ENCODE data around the gene DPP10.

DPP10 gene

DNA sequence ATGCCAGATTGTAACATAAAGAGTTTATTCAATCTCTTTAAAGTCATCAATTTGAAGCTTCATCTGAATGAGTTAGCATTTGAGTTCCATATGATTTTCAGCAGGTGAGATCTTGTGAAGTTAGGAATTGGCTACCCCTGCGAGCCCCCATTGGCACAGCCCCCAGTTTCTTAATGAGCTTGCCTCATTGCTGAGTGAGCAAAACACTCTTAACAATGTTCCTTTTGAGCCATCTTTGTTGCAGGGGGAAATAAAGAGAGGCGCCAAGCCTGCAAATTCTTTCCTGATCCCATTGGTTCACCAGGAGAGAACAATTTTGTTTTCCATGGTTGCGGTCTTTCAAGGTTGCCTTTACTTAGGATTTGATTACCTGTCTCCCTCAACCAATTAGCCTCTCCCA lies 18.7 kb downstream of the DPP10 start:
- TF ChIP-seq, protein P1, sequence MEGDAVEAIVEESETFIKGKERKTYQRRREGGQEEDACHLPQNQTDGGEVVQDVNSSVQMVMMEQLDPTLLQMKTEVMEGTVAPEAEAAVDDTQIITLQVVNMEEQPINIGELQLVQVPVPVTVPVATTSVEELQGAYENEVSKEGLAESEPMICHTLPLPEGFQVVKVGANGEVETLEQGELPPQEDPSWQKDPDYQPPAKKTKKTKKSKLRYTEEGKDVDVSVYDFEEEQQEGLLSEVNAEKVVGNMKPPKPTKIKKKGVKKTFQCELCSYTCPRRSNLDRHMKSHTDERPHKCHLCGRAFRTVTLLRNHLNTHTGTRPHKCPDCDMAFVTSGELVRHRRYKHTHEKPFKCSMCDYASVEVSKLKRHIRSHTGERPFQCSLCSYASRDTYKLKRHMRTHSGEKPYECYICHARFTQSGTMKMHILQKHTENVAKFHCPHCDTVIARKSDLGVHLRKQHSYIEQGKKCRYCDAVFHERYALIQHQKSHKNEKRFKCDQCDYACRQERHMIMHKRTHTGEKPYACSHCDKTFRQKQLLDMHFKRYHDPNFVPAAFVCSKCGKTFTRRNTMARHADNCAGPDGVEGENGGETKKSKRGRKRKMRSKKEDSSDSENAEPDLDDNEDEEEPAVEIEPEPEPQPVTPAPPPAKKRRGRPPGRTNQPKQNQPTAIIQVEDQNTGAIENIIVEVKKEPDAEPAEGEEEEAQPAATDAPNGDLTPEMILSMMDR (IDR thresholded peaks at IDR 0.05; ENCODE audit: insufficient read depth, low read length, missing control alignments), result no peak
- CTCF ChIA-PET, result no interaction called here
- H3K4me3 ChIP-seq (ENCODE audit: low read depth, low read length), result no peak overlapping the region
- DNase-seq (ENCODE audit: low read depth, low spot score), result no peak
- POLR2A ChIA-PET, result no interaction called here

DNA sequence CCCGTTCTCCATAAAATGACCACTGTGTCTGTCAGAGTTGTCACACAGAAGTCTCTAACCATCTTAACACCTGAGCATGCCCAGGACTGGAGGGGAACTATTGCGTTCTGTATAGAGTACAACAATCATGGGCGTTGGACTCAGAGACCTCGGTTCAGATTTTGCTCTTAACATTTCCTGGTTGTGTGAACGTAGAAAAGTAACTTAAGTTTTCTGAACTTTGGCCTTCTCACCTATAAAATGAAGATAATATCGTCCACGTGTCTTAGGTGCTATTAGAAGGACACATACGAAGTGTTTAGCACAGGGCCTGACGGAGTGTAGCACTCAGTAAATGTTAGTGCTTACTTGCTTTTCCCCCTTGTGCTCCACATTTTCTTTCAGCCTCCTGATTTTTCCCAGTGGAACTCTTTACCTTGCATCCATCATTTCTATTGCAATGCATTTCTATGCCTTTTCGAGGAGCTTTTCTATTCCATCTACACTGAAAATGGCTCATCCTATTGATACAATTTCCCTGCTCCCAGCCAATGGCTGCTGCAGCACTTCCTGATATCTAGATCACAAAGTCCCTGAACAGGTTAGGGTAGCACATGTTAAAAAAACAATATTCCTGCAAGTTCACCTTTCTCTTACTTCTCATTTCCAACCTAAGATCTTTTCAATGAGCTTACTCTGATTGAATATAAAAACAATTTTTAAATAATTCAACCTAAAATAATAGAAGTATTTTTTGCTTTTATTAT lies 22.7 kb downstream of the DPP10 start:
- CTCF ChIA-PET, result no interaction called here
- POLR2A ChIA-PET, result no interaction called here
- TF ChIP-seq, protein P1 (IDR thresholded peaks at IDR 0.05; ENCODE audit: insufficient read depth, low read length, missing control alignments), result no peak
- no peak for DNase-seq (ENCODE audit: low read depth, low spot score)
- H3K4me3 ChIP-seq (ENCODE audit: low read depth, low read length), result no peak overlapping the region

DNA sequence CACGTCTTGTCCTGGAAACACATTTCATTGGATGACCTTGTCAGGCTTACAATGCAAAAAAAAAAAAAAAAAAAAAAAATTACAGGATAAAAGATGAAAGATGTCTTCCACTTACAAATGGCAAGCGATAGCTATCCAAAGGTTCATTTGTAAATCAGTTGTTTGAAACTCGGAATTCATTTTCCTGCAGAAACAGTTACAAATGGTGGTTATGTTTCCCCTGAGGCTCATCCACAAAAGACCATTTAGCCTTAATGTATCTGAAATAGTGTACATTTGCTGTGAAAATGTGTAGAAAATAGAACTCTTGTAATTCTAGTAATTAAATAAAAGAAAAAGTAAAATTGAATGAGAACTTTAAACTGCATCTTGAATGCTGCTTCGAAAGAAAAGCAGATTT lies 25.9 kb downstream of the DPP10 start:
- POLR2A ChIA-PET, result no interaction called here
- TF ChIP-seq, protein P1 (IDR thresholded peaks at IDR 0.05; ENCODE audit: insufficient read depth, low read length, missing control alignments), result no peak
- CTCF ChIA-PET, result no interaction called here
- no peak overlapping the region for H3K4me3 ChIP-seq (ENCODE audit: low read depth, low read length)
- DNase-seq (ENCODE audit: low read depth, low spot score), result no peak

DNA sequence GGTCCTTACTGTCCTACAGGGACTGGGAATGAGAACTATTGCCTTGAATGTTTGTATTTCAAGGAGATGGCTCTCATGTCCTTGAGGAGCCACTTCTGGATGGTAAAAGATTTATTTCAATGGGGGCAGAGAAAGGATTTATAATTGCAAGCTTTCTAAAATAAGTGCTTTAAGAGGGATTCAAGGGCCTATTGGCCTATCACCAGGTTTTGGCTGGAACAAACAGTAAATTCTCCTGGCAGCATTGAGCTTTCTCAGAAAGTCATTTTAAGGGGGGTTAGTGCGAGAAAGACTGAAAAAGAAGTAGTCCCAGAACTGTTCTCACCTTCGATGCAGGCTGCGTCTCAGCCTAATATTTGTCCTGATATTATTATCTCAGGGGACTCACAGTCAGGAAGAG lies 29.8 kb downstream of the DPP10 start:
- DNase-seq (ENCODE audit: low read depth, low spot score), result no peak
- ChIA-PET POLR2A (no interaction called here), CTCF (no interaction called here)
- no peak overlapping the region for H3K4me3 ChIP-seq (ENCODE audit: low read depth, low read length)
- TF ChIP-seq, protein P1 (IDR thresholded peaks at IDR 0.05; ENCODE audit: insufficient read depth, low read length, missing control alignments), result no peak

DNA sequence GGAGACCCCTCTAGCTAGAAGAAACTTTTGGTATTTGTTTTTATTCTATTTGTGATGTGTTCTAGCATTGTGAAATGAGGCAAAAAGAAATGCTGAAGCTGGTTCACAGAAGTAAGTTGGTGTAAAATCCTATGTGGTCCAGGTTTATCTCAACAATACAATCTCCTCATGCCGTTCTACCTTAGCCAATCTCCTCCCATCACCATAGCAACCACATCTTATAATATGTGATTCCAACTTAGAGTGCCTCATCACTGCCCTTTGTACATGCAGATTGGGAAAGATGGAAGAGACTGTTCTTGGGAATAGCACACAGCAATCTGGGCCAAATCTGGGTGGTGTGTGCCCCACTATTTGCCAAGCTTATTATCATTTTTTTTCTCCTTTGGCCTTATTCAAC lies 30.3 kb downstream of the DPP10 start:
- no peak overlapping the region for H3K4me3 ChIP-seq (ENCODE audit: low read depth, low read length)
- TF ChIP-seq, protein P1 (IDR thresholded peaks at IDR 0.05; ENCODE audit: insufficient read depth, low read length, missing control alignments), result no peak
- ChIA-PET POLR2A (no interaction called here), CTCF (no interaction called here)
- DNase-seq (ENCODE audit: low read depth, low spot score), result no peak

DNA sequence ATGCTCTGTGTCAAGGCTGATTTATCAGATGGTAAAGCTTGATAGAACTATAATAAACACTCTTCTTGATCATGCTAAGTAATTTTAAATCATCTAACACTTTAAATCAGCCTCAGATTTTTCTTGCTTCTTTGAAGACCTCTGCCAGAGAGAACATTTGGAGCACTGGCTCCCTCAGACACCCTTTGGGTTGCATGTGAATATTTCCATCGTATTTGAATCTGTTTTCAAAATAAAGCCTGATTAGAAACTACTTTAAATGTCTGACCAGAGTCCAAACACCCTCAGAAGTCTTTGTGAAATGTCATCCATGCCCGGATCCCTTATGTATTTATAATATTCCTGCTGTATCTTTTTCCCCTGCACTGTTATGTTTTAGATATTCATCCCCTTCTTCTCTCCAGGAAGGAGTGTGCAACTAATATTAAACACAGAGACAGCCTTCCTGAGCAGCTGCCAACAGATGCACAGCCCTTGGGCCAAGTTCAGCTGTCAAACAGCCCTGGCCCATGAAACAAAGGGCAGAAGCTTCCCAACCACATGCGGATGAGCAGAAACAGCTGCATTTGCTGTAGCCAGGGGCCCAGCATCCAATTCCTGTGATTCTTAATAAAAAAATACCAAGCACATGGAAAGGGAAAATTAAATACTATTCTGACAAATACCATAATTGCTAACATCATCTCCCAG lies 46.5 kb downstream of the DPP10 start:
- ChIA-PET CTCF (no interaction called here), POLR2A (no interaction called here)
- TF ChIP-seq, protein P1 (IDR thresholded peaks at IDR 0.05; ENCODE audit: insufficient read depth, low read length, missing control alignments), result no peak

More for the DNA sequence above, 46.5 kb downstream of the DPP10 start:
- DNase-seq (ENCODE audit: low read depth, low spot score), result no peak
- no peak overlapping the region for H3K4me3 ChIP-seq (ENCODE audit: low read depth, low read length)

Data from AG04449 (cell line).